HT-29 (cell line): ENCODE results near the gene COL9A1. TPM values are rescaled to one million over a fixed set of nuclear protein-coding genes. Genes with fewer than 3 reads are reported as not detected.
"Not testable (repeated sequence)": the region's sequence is repeated elsewhere in the genome, so short reads cannot be mapped to it uniquely, and the experiment has no call there.

Source experiments
- DNase-seq: peaks from one replicate; pipeline ENCODE4 v3.0.0-alpha.2; 2015; ENCODE audit warnings: low spot score
- total RNA-seq: library from RNA; depleted of rRNA; stranded (reverse); fragments of >200 nt; shearing (Covaris generic); gene quantifications from 2 replicates; pipeline ENCODE4 v1.2.3, GENCODE V29; 2014; rRNA removed

The COL9A1 gene
- total RNA-seq = not detected in 2 replicates

- no peak for DNase-seq
Observed at GRCh38 chr6:70303034-70303525, at the start of gene COL9A1. TSS of gene COL9A1 (minus strand) at chr6:70303084. CDS start at chr6:70302924, 160 bp downstream.

GRCh38 chr6:70351461-70351860, 48.6 kb upstream of the COL9A1 start:
- DNase-seq = no peak

GRCh38 chr6:70345619-70346018, 42.7 kb upstream of the COL9A1 start:
- DNase-seq = no peak

GRCh38 chr6:70343313-70343712, 40.4 kb upstream of the COL9A1 start:
- no peak for DNase-seq

- DNase-seq = not testable (repeated sequence)
Observed at GRCh38 chr6:70339810-70340209, 36.9 kb upstream of the COL9A1 start.

GRCh38 chr6:70338775-70339174, 35.9 kb upstream of the COL9A1 start:
- no peak for DNase-seq

- DNase-seq = no peak
Observed at GRCh38 chr6:70337743-70338105, 34.8 kb upstream of the COL9A1 start.

- DNase-seq = no peak
Observed at GRCh38 chr6:70336996-70337742, 34.3 kb upstream of the COL9A1 start.

- DNase-seq = no peak
Observed at GRCh38 chr6:70327036-70327435, 24.2 kb upstream of the COL9A1 start.

- DNase-seq = no peak
Observed at GRCh38 chr6:70325009-70325408, 22.1 kb upstream of the COL9A1 start.

- not testable (repeated sequence) for DNase-seq
Observed at GRCh38 chr6:70317799-70318198, 14.9 kb upstream of the COL9A1 start.

GRCh38 chr6:70315079-70315751, 12.3 kb upstream of the COL9A1 start:
- DNase-seq = no peak

- no peak for DNase-seq
Observed at GRCh38 chr6:70314296-70314695, 11.4 kb upstream of the COL9A1 start.

- peak; percentile 87 for DNase-seq
Observed at GRCh38 chr6:70312165-70312745, 9.4 kb upstream of the COL9A1 start.

GRCh38 chr6:70310063-70310694, 7.3 kb upstream of the COL9A1 start:
- peak; percentile 74 for DNase-seq

GRCh38 chr6:70309243-70309642, 6.4 kb upstream of the COL9A1 start:
- no peak for DNase-seq

GRCh38 chr6:70308142-70308541, 5.3 kb upstream of the COL9A1 start:
- not testable (repeated sequence) for DNase-seq

- DNase-seq = no peak
Observed at GRCh38 chr6:70307008-70307407, 4.1 kb upstream of the COL9A1 start.

GRCh38 chr6:70304616-70305015, 1.7 kb upstream of the COL9A1 start:
- DNase-seq = no peak

- peak; percentile 29 for DNase-seq
Observed at GRCh38 chr6:70299456-70299855, 3.4 kb downstream of the COL9A1 start.

- DNase-seq = no peak
Observed at GRCh38 chr6:70298068-70298467, 4.8 kb downstream of the COL9A1 start.

- no peak for DNase-seq
Observed at GRCh38 chr6:70292193-70292592, 10.7 kb downstream of the COL9A1 start.
